ENCODE measurements around the gene CSN3.

Gene CSN3

GRCh38 chr4:70225824-70226223 lies 16.6 kb upstream of the CSN3 start, which contains the start of gene FDCSP:
Gene FDCSP (plus strand): TSS chr4:70226124. CDS start chr4:70231195, 5,071 bp downstream.
- Histone ChIP-seq H3K9ac (ENCODE audit: low read length in 5 of 5) (no peak within 1 kb of the TSS), H3K36me3 (ENCODE audit: control insufficient read depth in 5 of 5, insufficient read depth in 5 of 5, low read length in 5 of 5) (no peaks in the 10 kb centered on the region), H3K9me3 (ENCODE audit: control insufficient read depth in 5 of 5, low read length in 5 of 5) (no peaks in the 10 kb centered on the region), H3K27ac (ENCODE audit: low read depth, low read length) (no peak within 1 kb of the TSS), H3K4me1 (ENCODE audit: control insufficient read depth in 5 of 5, insufficient read depth in 5 of 5, low read length in 5 of 5) (no peaks in the 10 kb centered on the region), H3K27me3 (ENCODE audit: control insufficient read depth in 5 of 5, insufficient read depth in 4 of 5, low read length in 5 of 5) (no peaks in the 10 kb centered on the region), H3K4me3 (ENCODE audit: low read depth in 1 of 5, low read length in 5 of 5) (no peak within 1 kb of the TSS)

DNA sequence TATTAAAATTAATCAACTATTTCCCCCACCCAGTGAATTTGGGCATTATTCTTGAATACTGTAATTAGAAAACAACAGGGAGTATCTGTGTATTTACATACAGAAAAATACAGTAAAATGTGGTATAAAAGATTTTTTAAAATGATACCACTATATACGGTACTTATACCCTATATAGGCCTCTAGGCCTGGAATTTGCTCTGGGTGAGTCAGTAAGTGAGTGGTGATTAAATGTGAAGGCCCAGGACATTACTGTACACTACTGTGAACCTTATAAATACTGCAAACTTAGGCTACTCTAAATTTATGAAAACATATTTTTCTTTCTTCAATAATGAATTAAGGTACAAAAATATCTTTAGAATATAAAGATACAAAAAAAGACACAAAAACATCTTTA lies 6.3 kb upstream of the CSN3 start:
- no peak overlapping the region for H3K9ac ChIP-seq (ENCODE audit: low read length in 5 of 5)
- H3K4me1 ChIP-seq (ENCODE audit: control insufficient read depth in 5 of 5, insufficient read depth in 5 of 5, low read length in 5 of 5), result no peaks in the 10 kb centered on the region
- no peaks in the 10 kb centered on the region for H3K36me3 ChIP-seq (ENCODE audit: control insufficient read depth in 5 of 5, insufficient read depth in 5 of 5, low read length in 5 of 5)
- no peaks in the 10 kb centered on the region for H3K9me3 ChIP-seq (ENCODE audit: control insufficient read depth in 5 of 5, low read length in 5 of 5)
- H3K27me3 ChIP-seq (ENCODE audit: control insufficient read depth in 5 of 5, insufficient read depth in 4 of 5, low read length in 5 of 5), result no peaks in the 10 kb centered on the region
- H3K27ac ChIP-seq (ENCODE audit: low read depth, low read length), result no peak overlapping the region
- H3K4me3 ChIP-seq (ENCODE audit: low read depth in 1 of 5, low read length in 5 of 5), result no peak overlapping the region

DNA sequence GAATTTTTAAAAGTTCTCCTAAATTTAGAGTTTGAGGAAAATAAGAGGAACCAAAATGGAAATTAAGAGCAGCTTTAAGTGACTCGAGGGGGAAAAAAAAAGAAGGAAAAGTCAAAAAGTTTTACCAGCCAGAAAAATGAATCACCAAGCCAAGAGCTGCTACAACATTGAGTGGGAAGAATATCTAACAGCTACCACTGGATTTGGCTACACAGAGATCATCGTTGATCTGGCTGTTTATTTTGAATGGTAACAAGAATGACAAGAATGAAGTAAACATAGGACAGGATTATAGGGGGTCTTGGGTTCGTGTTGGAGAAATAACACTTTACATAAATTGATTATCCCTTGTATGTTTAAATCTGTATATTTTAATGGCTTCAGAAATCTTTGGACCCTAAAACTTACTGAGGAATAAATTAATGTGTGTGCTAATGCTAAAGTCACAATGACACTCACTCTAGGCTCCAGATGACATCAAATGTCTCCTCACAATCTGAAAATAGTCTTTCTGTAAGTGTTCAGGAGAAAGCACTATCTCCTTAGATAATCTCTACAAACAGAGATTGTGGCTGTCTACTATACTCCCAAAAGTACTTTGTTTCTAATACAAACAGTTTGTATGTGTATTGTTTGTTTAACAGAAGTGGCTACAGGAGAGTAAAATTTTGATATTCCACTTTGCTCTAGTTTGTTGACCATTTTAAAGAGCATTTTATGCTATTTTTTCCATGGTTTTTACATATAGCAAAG lies 3.1 kb upstream of the CSN3 start:
- Histone ChIP-seq H3K4me3 (ENCODE audit: low read depth in 1 of 5, low read length in 5 of 5) (no peak overlapping the region), H3K36me3 (ENCODE audit: control insufficient read depth in 5 of 5, insufficient read depth in 5 of 5, low read length in 5 of 5) (no peaks in the 10 kb centered on the region), H3K9ac (ENCODE audit: low read length in 5 of 5) (no peak overlapping the region), H3K4me1 (ENCODE audit: control insufficient read depth in 5 of 5, insufficient read depth in 5 of 5, low read length in 5 of 5) (no peaks in the 10 kb centered on the region), H3K27me3 (ENCODE audit: control insufficient read depth in 5 of 5, insufficient read depth in 4 of 5, low read length in 5 of 5) (no peaks in the 10 kb centered on the region), H3K9me3 (ENCODE audit: control insufficient read depth in 5 of 5, low read length in 5 of 5) (no peaks in the 10 kb centered on the region), H3K27ac (ENCODE audit: low read depth, low read length) (no peak overlapping the region)

DNA sequence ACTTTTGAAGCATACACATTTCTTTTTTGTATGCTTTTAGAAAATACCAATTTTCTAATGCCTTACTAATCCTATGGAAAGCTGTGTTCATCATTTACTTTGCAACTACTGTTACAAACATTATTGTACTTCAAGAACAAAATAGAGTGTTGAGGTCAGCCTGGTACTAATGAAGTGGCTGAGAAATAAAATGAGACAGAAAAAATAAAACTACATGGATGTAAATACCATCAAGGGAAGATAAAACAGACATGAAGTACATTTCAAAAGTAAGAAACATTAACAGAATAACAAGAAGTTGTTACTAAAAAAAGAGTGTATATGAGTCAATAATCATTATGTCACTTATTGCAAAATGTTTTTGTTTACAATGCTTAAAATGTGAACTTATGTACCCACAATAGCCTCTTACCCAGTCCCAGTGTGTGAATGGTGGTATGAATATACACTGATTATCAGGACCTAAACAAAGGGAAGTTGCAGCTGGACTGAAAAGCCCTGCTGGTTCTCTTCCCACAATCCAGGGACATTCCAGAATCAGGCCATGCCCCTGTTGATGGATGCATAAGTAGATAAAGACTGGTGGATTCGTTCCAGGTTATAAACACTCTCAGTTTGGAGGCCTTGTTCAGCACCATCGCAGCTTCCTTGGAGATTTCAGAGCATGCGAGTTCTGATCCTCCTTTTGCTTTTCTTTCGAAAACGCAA lies 2.4 kb upstream of the CSN3 start:
- no peaks in the 10 kb centered on the region for H3K4me1 ChIP-seq (ENCODE audit: control insufficient read depth in 5 of 5, insufficient read depth in 5 of 5, low read length in 5 of 5)
- H3K4me3 ChIP-seq (ENCODE audit: low read depth in 1 of 5, low read length in 5 of 5), result no peak overlapping the region
- no peak overlapping the region for H3K9ac ChIP-seq (ENCODE audit: low read length in 5 of 5)
- H3K9me3 ChIP-seq (ENCODE audit: control insufficient read depth in 5 of 5, low read length in 5 of 5), result no peaks in the 10 kb centered on the region
- no peak overlapping the region for H3K27ac ChIP-seq (ENCODE audit: low read depth, low read length)
- no peaks in the 10 kb centered on the region for H3K36me3 ChIP-seq (ENCODE audit: control insufficient read depth in 5 of 5, insufficient read depth in 5 of 5, low read length in 5 of 5)
- H3K27me3 ChIP-seq (ENCODE audit: control insufficient read depth in 5 of 5, insufficient read depth in 4 of 5, low read length in 5 of 5), result no peaks in the 10 kb centered on the region

DNA sequence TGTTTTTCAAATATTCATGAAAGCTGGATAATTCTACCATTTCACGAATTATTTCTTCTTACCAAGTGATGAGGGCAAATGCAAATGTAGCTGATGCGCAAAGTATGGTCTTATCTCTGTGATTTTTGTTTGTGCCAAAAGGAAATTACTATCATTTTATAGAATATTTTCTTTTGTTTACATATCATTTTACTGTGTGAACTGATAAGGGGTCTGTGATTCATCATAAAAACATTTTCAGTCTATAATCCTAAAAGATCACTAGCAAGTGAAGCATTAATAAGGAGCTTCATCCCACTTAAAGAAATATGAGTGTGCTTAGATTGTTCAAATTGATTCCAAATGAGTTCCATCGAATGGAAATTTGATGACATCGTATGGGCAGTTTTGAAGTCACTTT lies 694 bp downstream of the CSN3 start:
- H3K4me1 ChIP-seq (ENCODE audit: control insufficient read depth in 5 of 5, insufficient read depth in 5 of 5, low read length in 5 of 5), result no peaks in the 10 kb centered on the region
- no peak overlapping the region for H3K9ac ChIP-seq (ENCODE audit: low read length in 5 of 5)
- H3K27ac ChIP-seq (ENCODE audit: low read depth, low read length), result no peak overlapping the region
- no peaks in the 10 kb centered on the region for H3K9me3 ChIP-seq (ENCODE audit: control insufficient read depth in 5 of 5, low read length in 5 of 5)
- H3K4me3 ChIP-seq (ENCODE audit: low read depth in 1 of 5, low read length in 5 of 5), result no peak overlapping the region
- H3K36me3 ChIP-seq (ENCODE audit: control insufficient read depth in 5 of 5, insufficient read depth in 5 of 5, low read length in 5 of 5), result no peaks in the 10 kb centered on the region
- no peaks in the 10 kb centered on the region for H3K27me3 ChIP-seq (ENCODE audit: control insufficient read depth in 5 of 5, insufficient read depth in 4 of 5, low read length in 5 of 5)

DNA sequence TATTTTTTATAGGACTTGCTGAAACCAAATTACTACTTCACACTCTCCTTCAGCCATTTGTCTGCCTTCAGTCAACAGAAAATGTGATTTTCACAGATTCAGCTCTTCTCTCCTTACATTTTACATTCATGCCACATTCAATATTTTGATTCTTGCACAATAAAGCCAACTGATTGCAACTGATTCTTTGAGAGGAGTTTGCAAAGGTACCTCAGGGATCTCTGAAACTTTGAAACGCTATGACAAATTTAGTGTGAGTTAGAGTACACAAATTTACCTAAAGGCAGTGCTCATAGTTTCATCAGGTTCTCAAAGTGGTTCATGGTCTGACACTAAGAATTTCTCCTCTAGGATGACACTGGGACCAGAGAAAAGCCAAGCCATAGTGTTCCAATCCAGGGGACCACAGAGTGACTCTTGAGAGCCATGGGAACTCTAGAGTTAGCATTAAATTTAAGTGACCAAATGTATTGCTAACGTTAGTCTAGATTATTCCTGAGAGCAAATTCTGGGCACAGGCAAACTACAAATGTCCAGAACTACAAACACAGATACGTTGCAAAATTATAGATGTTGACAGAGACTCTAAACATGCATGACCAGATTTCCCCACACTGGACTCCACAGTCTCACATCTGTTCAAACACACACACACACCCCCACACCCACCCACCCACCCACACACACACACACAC lies 9.0 kb downstream of the CSN3 start:
- H3K4me1 ChIP-seq (ENCODE audit: control insufficient read depth in 5 of 5, insufficient read depth in 5 of 5, low read length in 5 of 5), result no peaks in the 10 kb centered on the region
- no peak overlapping the region for H3K9ac ChIP-seq (ENCODE audit: low read length in 5 of 5)
- no peaks in the 10 kb centered on the region for H3K36me3 ChIP-seq (ENCODE audit: control insufficient read depth in 5 of 5, insufficient read depth in 5 of 5, low read length in 5 of 5)
- H3K4me3 ChIP-seq (ENCODE audit: low read depth in 1 of 5, low read length in 5 of 5), result no peak overlapping the region
- H3K27me3 ChIP-seq (ENCODE audit: control insufficient read depth in 5 of 5, insufficient read depth in 4 of 5, low read length in 5 of 5), result no peaks in the 10 kb centered on the region
- H3K9me3 ChIP-seq (ENCODE audit: control insufficient read depth in 5 of 5, low read length in 5 of 5), result no peaks in the 10 kb centered on the region
- no peak overlapping the region for H3K27ac ChIP-seq (ENCODE audit: low read depth, low read length)

DNA sequence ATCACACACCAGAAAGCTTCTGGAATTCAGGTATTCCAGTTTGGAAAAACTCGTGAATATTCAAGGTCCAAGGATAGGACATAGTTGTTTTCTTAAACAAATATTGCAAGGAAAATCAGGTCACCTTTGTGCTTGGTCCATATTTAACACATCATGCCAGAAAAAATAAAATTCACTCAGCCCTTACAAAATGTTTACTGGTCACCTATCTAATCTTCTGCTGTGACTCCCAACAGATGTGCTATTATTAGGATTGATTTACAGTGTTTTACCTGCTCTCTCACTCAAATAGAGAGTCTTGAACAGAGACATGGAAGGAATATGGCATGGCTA lies 9.5 kb downstream of the CSN3 start:
- Histone ChIP-seq H3K27ac (ENCODE audit: low read depth, low read length) (no peak overlapping the region), H3K4me3 (ENCODE audit: low read depth in 1 of 5, low read length in 5 of 5) (no peak overlapping the region), H3K9ac (ENCODE audit: low read length in 5 of 5) (no peak overlapping the region), H3K9me3 (ENCODE audit: control insufficient read depth in 5 of 5, low read length in 5 of 5) (no peaks in the 10 kb centered on the region), H3K4me1 (ENCODE audit: control insufficient read depth in 5 of 5, insufficient read depth in 5 of 5, low read length in 5 of 5) (no peaks in the 10 kb centered on the region), H3K27me3 (ENCODE audit: control insufficient read depth in 5 of 5, insufficient read depth in 4 of 5, low read length in 5 of 5) (no peaks in the 10 kb centered on the region), H3K36me3 (ENCODE audit: control insufficient read depth in 5 of 5, insufficient read depth in 5 of 5, low read length in 5 of 5) (no peaks in the 10 kb centered on the region)

- Histone ChIP-seq H3K9ac (ENCODE audit: low read length in 5 of 5) (no peak overlapping the region), H3K27me3 (ENCODE audit: control insufficient read depth in 5 of 5, insufficient read depth in 4 of 5, low read length in 5 of 5) (no peaks in the 10 kb centered on the region), H3K9me3 (ENCODE audit: control insufficient read depth in 5 of 5, low read length in 5 of 5) (no peaks in the 10 kb centered on the region), H3K36me3 (ENCODE audit: control insufficient read depth in 5 of 5, insufficient read depth in 5 of 5, low read length in 5 of 5) (no peaks in the 10 kb centered on the region), H3K4me1 (ENCODE audit: control insufficient read depth in 5 of 5, insufficient read depth in 5 of 5, low read length in 5 of 5) (no peaks in the 10 kb centered on the region), H3K4me3 (ENCODE audit: low read depth in 1 of 5, low read length in 5 of 5) (no peak overlapping the region), H3K27ac (ENCODE audit: low read depth, low read length) (no peak overlapping the region)
These were observed 27.3 kb downstream of the CSN3 start for GRCh38 chr4:70269674-70270073.

DNA sequence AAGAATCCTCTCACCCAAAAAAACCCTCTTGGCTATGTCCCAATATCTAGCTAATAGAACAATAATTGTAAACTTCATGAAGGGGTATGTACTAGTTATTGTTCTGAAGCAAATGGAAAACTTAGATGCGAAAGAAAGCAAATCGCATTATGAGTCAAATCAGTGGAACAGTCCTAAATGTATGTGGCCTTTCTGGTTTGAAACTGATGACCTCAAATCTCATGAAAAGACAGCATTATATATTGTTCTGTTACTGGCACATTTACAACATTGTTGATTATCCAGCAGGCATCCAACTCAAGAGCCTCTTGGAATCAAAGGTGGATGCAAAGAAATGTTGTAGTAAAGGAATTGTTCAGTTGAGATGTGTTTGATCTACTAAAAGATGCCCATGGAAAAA lies 34.7 kb downstream of the CSN3 start:
- Histone ChIP-seq H3K4me1 (ENCODE audit: control insufficient read depth in 5 of 5, insufficient read depth in 5 of 5, low read length in 5 of 5) (no peaks in the 10 kb centered on the region), H3K9me3 (ENCODE audit: control insufficient read depth in 5 of 5, low read length in 5 of 5) (no peaks in the 10 kb centered on the region), H3K9ac (ENCODE audit: low read length in 5 of 5) (no peak overlapping the region), H3K36me3 (ENCODE audit: control insufficient read depth in 5 of 5, insufficient read depth in 5 of 5, low read length in 5 of 5) (no peaks in the 10 kb centered on the region), H3K4me3 (ENCODE audit: low read depth in 1 of 5, low read length in 5 of 5) (no peak overlapping the region), H3K27ac (ENCODE audit: low read depth, low read length) (no peak overlapping the region), H3K27me3 (ENCODE audit: control insufficient read depth in 5 of 5, insufficient read depth in 4 of 5, low read length in 5 of 5) (no peaks in the 10 kb centered on the region)

DNA sequence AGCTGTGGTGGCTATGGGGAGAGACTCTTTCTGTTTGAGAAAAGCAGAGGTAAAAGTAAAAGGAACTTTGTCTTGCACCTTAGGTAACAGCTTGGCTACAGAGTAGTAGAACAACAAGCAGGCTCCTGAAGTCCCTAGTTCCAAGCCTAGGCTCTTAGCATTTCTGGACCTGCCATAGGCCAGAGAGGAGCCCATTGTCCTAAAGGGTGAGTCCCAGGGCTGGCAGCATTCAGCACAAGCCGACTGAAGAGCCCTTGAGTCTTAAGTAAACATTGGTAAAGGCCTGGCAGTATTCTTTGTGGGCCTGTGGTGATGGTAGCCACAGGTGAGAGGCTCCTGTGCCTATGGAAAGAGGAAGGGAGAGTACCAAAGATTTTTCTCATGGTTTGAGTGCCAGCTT lies 38.2 kb downstream of the CSN3 start:
- Histone ChIP-seq H3K27me3 (ENCODE audit: control insufficient read depth in 5 of 5, insufficient read depth in 4 of 5, low read length in 5 of 5) (no peaks in the 10 kb centered on the region), H3K4me1 (ENCODE audit: control insufficient read depth in 5 of 5, insufficient read depth in 5 of 5, low read length in 5 of 5) (no peaks in the 10 kb centered on the region), H3K9ac (ENCODE audit: low read length in 5 of 5) (no peak overlapping the region)

More for the DNA sequence above, 38.2 kb downstream of the CSN3 start:
- H3K36me3 ChIP-seq (ENCODE audit: control insufficient read depth in 5 of 5, insufficient read depth in 5 of 5, low read length in 5 of 5), result no peaks in the 10 kb centered on the region
- H3K9me3 ChIP-seq (ENCODE audit: control insufficient read depth in 5 of 5, low read length in 5 of 5), result no peaks in the 10 kb centered on the region
- H3K4me3 ChIP-seq (ENCODE audit: low read depth in 1 of 5, low read length in 5 of 5), result no peak overlapping the region
- no peak overlapping the region for H3K27ac ChIP-seq (ENCODE audit: low read depth, low read length)

Measured in subcutaneous abdominal adipose tissue (tissue), 5 donors.